K562 (cell line): ENCODE results near the gene FBN3. TPM values are rescaled to one million over a fixed set of nuclear protein-coding genes. Genes with fewer than 3 reads are reported as not detected.
A peak's percentile ranks its signal among the peaks of the same experiment; 100 is the strongest.

Experiments used
- ATAC-seq: fragments of 200-7000 bp; cut with Tn5 transposase; 3 replicates; pipeline ENCODE4 v1.9.1; 2020; ENCODE audit warnings: moderate library complexity
- BruUV-seq: library from RNA; stranded (reverse); fragments of 400-500 nt; replicated peaks from 2 replicates; lab custom pipeline; 2021; lab: Mats Ljungman, UMichigan
- CTCF ChIA-PET: fragments of 300-600 bp; formaldehyde crosslinking; extraction: SDS; loops from one replicate; lab custom pipeline; 2021; ENCODE audit warnings: low intra/inter-chr PET ratio; lab: Yijun Ruan, JAX
- POLR2A ChIA-PET: fragments of 300-600, 350-650 bp; sonication (Branson Sonifier 250); formaldehyde crosslinking; extraction: SDS; loops from one replicate; lab custom pipeline; 2021; ENCODE audit warnings: antibody characterized with exemption, inconsistent platforms; lab: Yijun Ruan, JAX
- DNase-seq, 4 experiments: peaks; one replicate each; pipeline versions ENCODE4 v3.0.0 to v3.0.0-alpha.2; 2011 to 2018; ENCODE audit warnings: low spot score in 3 of 4, mixed read lengths in 3 of 4; ENCODE audit errors: extremely low read depth in 1 of 4
- FAIRE-seq: peaks from 2 replicates; lab custom pipeline; 2011; peaks lifted over from hg19 to GRCh38; lab: Jason Lieb, UNC
- H2AFZ ChIP-seq: 2 replicates; pipeline ENCODE4 v1.6.0; 2011; ENCODE audit warnings: low read depth, low read length, control low read depth, inconsistent platforms
- H3K27ac ChIP-seq: fragments of 200-600 bp; 3 replicates; pipeline ENCODE4 v1.8.0; 2011; ENCODE audit warnings: low read depth, mild to moderate bottlenecking, control low read depth, inconsistent platforms, low read length, moderate library complexity, mixed read lengths; ENCODE audit errors: extremely low read depth
- H3K27me3 ChIP-seq, 2 experiments: fragments of 300-600 bp in 1 of 2; 2 replicates in 1 of 2; 3 replicates in 1 of 2; pipeline versions ENCODE4 v1.6.0 to v1.8.0; 2011; ENCODE audit warnings: inconsistent platforms in 2 of 2, low read length in 2 of 2, mild to moderate bottlenecking in 1 of 2, mixed read lengths in 1 of 2, moderate library complexity in 1 of 2; ENCODE audit not compliant: control insufficient read depth in 2 of 2, insufficient read depth in 2 of 2
- H3K36me3 ChIP-seq: fragments of 300-600 bp; 3 replicates; pipeline ENCODE4 v1.8.0; 2011; ENCODE audit warnings: mild to moderate bottlenecking, low read length, inconsistent platforms; ENCODE audit not compliant: control insufficient read depth, insufficient read depth
- H3K4me1 ChIP-seq, 2 experiments: fragments of 200-600 bp in 1 of 2; replicated peaks in 1 of 2; 2 replicates in 1 of 2; 3 replicates in 1 of 2; pipeline versions ENCODE4 v1.5.1 to v1.8.0; 2011; ENCODE audit warnings: inconsistent platforms in 2 of 2, low read length in 2 of 2, mild to moderate bottlenecking in 1 of 2, mixed read lengths in 1 of 2, moderate library complexity in 1 of 2; ENCODE audit not compliant: control insufficient read depth in 2 of 2, insufficient read depth in 2 of 2
- H3K4me2 ChIP-seq: 2 replicates; pipeline ENCODE4 v1.6.1; 2011; ENCODE audit warnings: low read length, control low read depth, inconsistent platforms, mixed read lengths; ENCODE audit not compliant: insufficient read depth
- H3K4me3 ChIP-seq: fragments of 200-600 bp; sonication (generic), shearing (Covaris generic); 2 replicates; pipeline ENCODE4 v1.5.1; 2016; ENCODE audit warnings: control low read depth, inconsistent platforms
- H3K79me2 ChIP-seq: fragments of 200-600 bp; 3 replicates; pipeline ENCODE4 v1.8.0; 2011; ENCODE audit warnings: low read length, inconsistent platforms; ENCODE audit not compliant: control insufficient read depth, insufficient read depth
- H3K9ac ChIP-seq, 2 experiments: 2 replicates each; pipeline versions ENCODE4 v1.6.0 to v1.6.1; 2011; ENCODE audit warnings: low read depth in 2 of 2, low read length in 2 of 2, control low read depth in 1 of 2, inconsistent platforms in 1 of 2, mild to moderate bottlenecking in 1 of 2, mixed read lengths in 1 of 2; ENCODE audit not compliant: insufficient read depth in 1 of 2
- H3K9me1 ChIP-seq: one replicate; pipeline ENCODE4 v1.6.0; 2011; ENCODE audit warnings: inconsistent platforms, mild to moderate bottlenecking, low read length, moderate library complexity; ENCODE audit not compliant: control insufficient read depth, insufficient read depth
- H3K9me3 ChIP-seq: replicated peaks from 2 replicates; pipeline ENCODE4 v1.5.1; 2011; ENCODE audit warnings: low read depth, low read length, inconsistent platforms; ENCODE audit not compliant: control insufficient read depth, insufficient read depth
- H4K20me1 ChIP-seq: replicated peaks from 2 replicates; pipeline ENCODE4 v1.6.1; 2011; ENCODE audit warnings: low read length, inconsistent platforms, mixed read lengths; ENCODE audit not compliant: control insufficient read depth, insufficient read depth
- FIP1L1 ChIP-seq: fragments of 200-400 bp; formaldehyde crosslinking; IDR thresholded peaks from 2 replicates; pipeline ENCODE4 v1.6.1; 2018; ENCODE audit warnings: mild to moderate bottlenecking, low read depth, low read length; ENCODE audit not compliant: poor library complexity, severe bottlenecking
- HDAC1 ChIP-seq, 2 experiments: fragments of 450-650 bp; IDR thresholded peaks; 2 replicates each; pipeline ENCODE4 v1.6.1; 2016 to 2017; ENCODE audit warnings: inconsistent platforms in 1 of 2, mild to moderate bottlenecking in 1 of 2, moderate library complexity in 1 of 2
- KDM5B ChIP-seq: fragments of 200-600 bp; sonication (generic); IDR thresholded peaks from 2 replicates; pipeline ENCODE4 v1.6.1; 2012; ENCODE audit warnings: low read depth, mild to moderate bottlenecking, moderate library complexity, low read length, control low read depth, inconsistent platforms; ENCODE audit not compliant: insufficient replicate concordance
- PHF8 ChIP-seq: fragments of 200-600 bp; sonication (generic); IDR thresholded peaks from 2 replicates; pipeline ENCODE4 v1.6.1; 2012; ENCODE audit warnings: mixed run types, mild to moderate bottlenecking, inconsistent platforms, low read length, moderate library complexity, borderline replicate concordance
- PTBP1 ChIP-seq: fragments of 200-400 bp; formaldehyde crosslinking; IDR thresholded peaks from 2 replicates; pipeline ENCODE4 v1.6.1; 2017; ENCODE audit warnings: low read depth, low read length
- PTRF ChIP-seq: fragments of 450-650 bp; IDR thresholded peaks from 2 replicates; pipeline ENCODE4 v1.6.1; 2016; ENCODE audit warnings: mild to moderate bottlenecking, missing genetic modification characterization, missing compliant biosample characterization
- RAD51 ChIP-seq: fragments of 450-650 bp; IDR thresholded peaks from 2 replicates; pipeline ENCODE4 v1.7.1; 2016; ENCODE audit warnings: low read depth, mild to moderate bottlenecking, borderline replicate concordance
- RBM25 ChIP-seq: fragments of 200-400 bp; formaldehyde crosslinking; IDR thresholded peaks from 2 replicates; pipeline ENCODE4 v1.6.1; 2018; ENCODE audit warnings: low read length, low read depth, moderate library complexity; ENCODE audit not compliant: severe bottlenecking
- TAF15 ChIP-seq: fragments of 200-400 bp; formaldehyde crosslinking; IDR thresholded peaks from 2 replicates; pipeline ENCODE4 v1.6.1; 2017; ENCODE audit warnings: mild to moderate bottlenecking, low read depth, low read length, moderate library complexity
- TCF7L2 ChIP-seq: fragments of 150-350 bp; IDR thresholded peaks from 2 replicates; pipeline ENCODE4 v1.6.1; 2016; ENCODE audit warnings: low read depth, mild to moderate bottlenecking, low read length, moderate library complexity
- THRAP3 ChIP-seq: fragments of 450-650 bp; IDR thresholded peaks from 2 replicates; pipeline ENCODE4 v1.6.1; 2016; ENCODE audit warnings: mild to moderate bottlenecking, inconsistent platforms, borderline replicate concordance
- YBX1 ChIP-seq: fragments of 450-650 bp; IDR thresholded peaks from 2 replicates; pipeline ENCODE4 v1.7.1; 2016; ENCODE audit warnings: mild to moderate bottlenecking
- ZFP36 ChIP-seq: fragments of 150-350 bp; IDR thresholded peaks from 2 replicates; pipeline ENCODE4 v1.6.1; 2018; ENCODE audit warnings: low read length, low read depth; ENCODE audit not compliant: partially characterized antibody
- ZKSCAN1 ChIP-seq: fragments of 150-350 bp; IDR thresholded peaks from 2 replicates; pipeline ENCODE4 v1.6.1; 2016; ENCODE audit warnings: low read depth, low read length
- ZNF140 ChIP-seq: fragments of 250-450 bp; sonication (Bioruptor Pico); IDR thresholded peaks from 2 replicates; pipeline ENCODE4 v1.8.0; 2021; ENCODE audit warnings: moderate library complexity, mild to moderate bottlenecking, inconsistent platforms
- ZNF232 ChIP-seq: sonication (generic); formaldehyde crosslinking; IDR thresholded peaks from 2 replicates; pipeline ENCODE4 v1.8.0; 2022; ENCODE audit warnings: mild to moderate bottlenecking, missing genetic modification reagents
- WGBS: fragments of 100-300 bp; shearing (Covaris generic); methylation state at CpG from one replicate; pipeline ENCODE4 v1.1.6; 2016; ENCODE audit warnings: low coverage, mixed read lengths; ENCODE audit not compliant: insufficient coverage; ENCODE audit errors: missing lambda C conversion rate; 5-methylcytosine and 5-hydroxymethylcytosine counted together
- in situ Hi-C: fragments of 300-500 bp; cut with MboI; formaldehyde crosslinking; loops from 4 replicates; pipeline ENCODE4 v1.15.0; 2018; ENCODE audit warnings: inconsistent platforms, mixed read lengths
- intact Hi-C: fragments of 100-400 bp; cut with micrococcal nuclease; formaldehyde crosslinking; loops from 2 replicates; pipeline ENCODE4 v1.14.2; 2022
- polyA plus RNA-seq, 8 experiments: library from polyadenylated mRNA; depleted of rRNA in 4 of 8; stranded (reverse) in 5 of 8; unstranded in 3 of 8; fragments of >200 nt; fragmentation: Nextera tagmentation in 2 of 8; fragmentation: Illumina TruSeq in 1 of 8; extraction: Ambion mirVana in 2 of 8; extraction: Trizol in 1 of 8; gene quantifications; 2 replicates each; pipeline versions ENCODE4 v1.2.1 to v1.2.3, GENCODE V29; 2011 to 2014; ENCODE audit warnings: inconsistent platforms in 1 of 8, missing spikeins in 1 of 8
- total RNA-seq, 7 experiments: library from RNA; depleted of rRNA in 6 of 7; stranded (reverse); fragments of >200 nt in 6 of 7; fragmentation: Illumina TruSeq in 2 of 7; extraction: Trizol in 2 of 7; gene quantifications; 2 replicates each; pipeline versions ENCODE4 v1.2.1 to v1.2.3, GENCODE V29; 2011 to 2021; ENCODE audit warnings: low replicate concordance in 1 of 7
- TF ChIP-seq, protein P1 (sequence below): IDR thresholded peaks from 2 replicates; pipeline ENCODE4 v1.6.1; 2011; ENCODE audit not compliant: insufficient read length; ENCODE audit errors: extremely low read depth
- TF ChIP-seq, protein P2 (sequence below): IDR thresholded peaks from 2 replicates; pipeline ENCODE4 v1.6.1; 2016; ENCODE audit warnings: missing genetic modification characterization, missing compliant biosample characterization

FBN3 gene
- total and polyA plus RNA-seq, 9 of the 15 experiments (the other 6 are each of a cell fraction or from before 2014, with no cell fraction given): under 0.01 to 0.29 (median 0.01) TPM; not detected in 4

DNA sequence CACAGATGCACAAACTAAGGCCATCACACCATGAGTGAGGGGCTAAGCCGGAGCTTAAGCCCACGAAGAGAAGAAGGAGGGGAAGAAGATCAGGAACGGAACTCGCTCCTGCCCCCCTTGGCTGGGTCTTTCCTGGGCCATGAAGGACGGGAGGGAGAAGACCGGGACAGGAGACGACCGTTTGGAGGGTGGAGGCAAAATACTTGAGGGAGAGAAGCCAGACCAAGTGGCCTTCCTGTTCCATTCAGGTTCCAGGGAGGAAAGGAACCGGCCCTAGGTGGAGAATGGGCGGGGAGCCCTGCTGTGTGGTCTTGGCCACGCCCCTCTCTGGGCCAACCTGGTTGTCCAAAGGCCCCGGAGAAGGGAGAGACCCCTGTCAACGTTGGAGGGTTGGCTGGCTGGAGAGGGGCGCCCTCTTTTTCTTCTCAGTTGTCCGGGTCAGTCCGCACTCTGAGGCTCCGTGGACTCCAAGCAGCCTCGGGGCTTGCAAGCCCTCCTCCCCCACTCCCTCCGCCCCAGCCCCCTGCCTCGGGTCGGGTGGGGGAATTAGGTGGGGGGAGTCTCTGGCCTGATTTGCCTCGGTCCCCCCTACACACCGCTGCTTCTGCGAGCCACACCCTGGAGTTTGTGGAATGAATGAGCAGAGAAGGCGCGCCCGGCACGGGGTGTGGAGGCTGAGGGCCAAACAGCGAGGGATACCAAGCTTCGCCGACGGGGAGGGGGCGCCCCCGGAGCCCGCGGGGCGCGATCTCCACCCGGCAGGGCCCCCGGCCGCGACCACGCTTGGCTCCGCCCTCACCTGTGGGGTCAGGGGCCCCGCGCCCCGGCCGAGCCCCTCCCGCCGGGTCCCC is 757 bp downstream of the FBN3 start (continued):
- TF ChIP-seq KDM5B: no peak

DNA sequence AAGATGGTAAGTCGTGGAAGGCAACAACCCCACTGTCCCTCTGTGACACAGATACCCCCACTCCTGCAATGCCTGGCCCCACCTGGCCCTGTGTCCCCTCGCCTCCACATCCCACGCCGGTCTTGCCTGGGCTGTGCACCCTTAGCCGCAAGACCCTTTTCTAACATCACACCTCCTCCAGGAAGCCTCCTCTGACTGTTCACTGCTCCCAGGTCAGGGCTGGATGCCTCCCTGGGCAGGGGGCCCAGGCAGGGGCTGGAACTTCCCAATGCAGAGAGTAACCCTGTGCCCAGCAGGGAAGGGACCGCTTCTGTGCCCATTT is 1.3 kb downstream of the FBN3 start:
- no peaks in the 10 kb centered on the region for H3K9me1 ChIP-seq
- BruUV-seq: no TSS peak
- intact Hi-C loops (no loop called here), in situ Hi-C loops (no loop called here)
- ATAC-seq: no peak
- DNase-seq: no peak
- ChIA-PET CTCF (no interaction called here), POLR2A (no interaction called here)
- H2AFZ ChIP-seq: no peak overlapping the region
- no peaks in the 10 kb centered on the region for H3K9me3 ChIP-seq
- H3K36me3 ChIP-seq: no peaks in the 10 kb centered on the region
- no peaks in the 10 kb centered on the region for H3K79me2 ChIP-seq
- H3K4me3 ChIP-seq: no peak overlapping the region
- no peak overlapping the region for H3K27ac ChIP-seq
- WGBS: 28% methylated on average over 4 of the region's 6 CpGs
- no peaks in the 10 kb centered on the region; the same call in 1 of the 2 replicates for H4K20me1 ChIP-seq
- peaks cover 38 to 60% of the 10 kb centered on the region in 2 experiments for H3K27me3 ChIP-seq
- peaks cover 0 to 40% of the 10 kb centered on the region in 2 experiments; a peak in 3 of 5 replicates for H3K4me1 ChIP-seq
- peak overlapping the region in 1 of 2 experiments; percentile 82; a peak in 2 of 4 replicates for H3K9ac ChIP-seq
- FAIRE-seq: no peak
- H3K4me2 ChIP-seq: peak overlapping the region; percentile 38; the same call in 1 of the 2 replicates
- TF ChIP-seq TCF7L2: no peak
- TF ChIP-seq THRAP3: no peak
- TF ChIP-seq FIP1L1: no peak
- TF ChIP-seq ZFP36: peak; percentile 82
- TF ChIP-seq, protein P1, sequence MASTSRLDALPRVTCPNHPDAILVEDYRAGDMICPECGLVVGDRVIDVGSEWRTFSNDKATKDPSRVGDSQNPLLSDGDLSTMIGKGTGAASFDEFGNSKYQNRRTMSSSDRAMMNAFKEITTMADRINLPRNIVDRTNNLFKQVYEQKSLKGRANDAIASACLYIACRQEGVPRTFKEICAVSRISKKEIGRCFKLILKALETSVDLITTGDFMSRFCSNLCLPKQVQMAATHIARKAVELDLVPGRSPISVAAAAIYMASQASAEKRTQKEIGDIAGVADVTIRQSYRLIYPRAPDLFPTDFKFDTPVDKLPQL: no peak
- TF ChIP-seq, protein P2, sequence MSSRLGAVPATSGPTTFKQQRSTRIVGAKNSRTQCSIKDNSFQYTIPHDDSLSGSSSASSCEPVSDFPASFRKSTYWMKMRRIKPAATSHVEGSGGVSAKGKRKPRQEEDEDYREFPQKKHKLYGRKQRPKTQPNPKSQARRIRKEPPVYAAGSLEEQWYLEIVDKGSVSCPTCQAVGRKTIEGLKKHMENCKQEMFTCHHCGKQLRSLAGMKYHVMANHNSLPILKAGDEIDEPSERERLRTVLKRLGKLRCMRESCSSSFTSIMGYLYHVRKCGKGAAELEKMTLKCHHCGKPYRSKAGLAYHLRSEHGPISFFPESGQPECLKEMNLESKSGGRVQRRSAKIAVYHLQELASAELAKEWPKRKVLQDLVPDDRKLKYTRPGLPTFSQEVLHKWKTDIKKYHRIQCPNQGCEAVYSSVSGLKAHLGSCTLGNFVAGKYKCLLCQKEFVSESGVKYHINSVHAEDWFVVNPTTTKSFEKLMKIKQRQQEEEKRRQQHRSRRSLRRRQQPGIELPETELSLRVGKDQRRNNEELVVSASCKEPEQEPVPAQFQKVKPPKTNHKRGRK (tag): no peak
- no peak for TF ChIP-seq TAF15
- peak; percentile 59 for TF ChIP-seq RBM25
- no peak for TF ChIP-seq PTRF
- TF ChIP-seq ZKSCAN1: no peak
- peak in 1 of 2 experiments; percentile 27; a peak in 1 of 4 replicates for TF ChIP-seq HDAC1 (IDR thresholded peaks at IDR 0.05)
- TF ChIP-seq YBX1: no peak
- TF ChIP-seq ZNF232: no peak
- no peak for TF ChIP-seq ZNF140 (CRISPR knock-in tag)
- no peak for TF ChIP-seq PTBP1
- TF ChIP-seq PHF8: no peak
- no peak for TF ChIP-seq RAD51
